DND-41 (cell line): ENCODE results near the gene SLC15A1.

Source experiments
- ATAC-seq: fragments of 200-7000 bp; cut with Tn5 transposase; 3 replicates; pipeline ENCODE4 v1.9.1; 2021; ENCODE audit warnings: low read depth; ENCODE audit not compliant: insufficient read depth
- DNase-seq: peaks from one replicate; pipeline ENCODE4 v3.0.0-alpha.2; 2020
- H2AFZ ChIP-seq: 2 replicates; pipeline ENCODE4 v1.6.0; 2012; ENCODE audit warnings: low read depth, low read length
- H3K27ac ChIP-seq: 2 replicates; pipeline ENCODE4 v1.5.1; 2012; ENCODE audit warnings: low read length, inconsistent platforms
- H3K27me3 ChIP-seq: fragments of 200-600 bp; sonication (generic); 2 replicates; pipeline ENCODE4 v1.6.0; 2012; ENCODE audit warnings: low read length, mild to moderate bottlenecking, inconsistent platforms; ENCODE audit not compliant: insufficient read depth, poor library complexity
- H3K36me3 ChIP-seq: 2 replicates; pipeline ENCODE4 v1.5.1; 2012; ENCODE audit warnings: low read length, inconsistent platforms; ENCODE audit not compliant: insufficient read depth
- H3K4me1 ChIP-seq: 2 replicates; pipeline ENCODE4 v1.5.1; 2012; ENCODE audit warnings: mild to moderate bottlenecking, low read length; ENCODE audit not compliant: insufficient read depth
- H3K4me2 ChIP-seq: 2 replicates; pipeline ENCODE4 v1.6.0; 2012; ENCODE audit warnings: mild to moderate bottlenecking, moderate library complexity, low read length, inconsistent platforms; ENCODE audit not compliant: insufficient read depth
- H3K4me3 ChIP-seq, 2 experiments: fragments of 200-600 bp in 1 of 2; shearing (Covaris generic) in 1 of 2; 2 replicates each; pipeline ENCODE4 v1.5.1; 2012 to 2016; ENCODE audit warnings: inconsistent platforms in 2 of 2, low read length in 2 of 2, mild to moderate bottlenecking in 2 of 2, low read depth in 1 of 2, moderate library complexity in 1 of 2
- H3K79me2 ChIP-seq: 2 replicates; pipeline ENCODE4 v1.6.0; 2012; ENCODE audit warnings: low read length, inconsistent platforms; ENCODE audit not compliant: insufficient read depth
- H3K9ac ChIP-seq: 2 replicates; pipeline ENCODE4 v1.6.0; 2012; ENCODE audit warnings: low read depth, mild to moderate bottlenecking, inconsistent platforms, low read length, moderate library complexity
- H3K9me3 ChIP-seq: 2 replicates; pipeline ENCODE4 v1.5.1; 2012; ENCODE audit warnings: low read length, moderate library complexity, mild to moderate bottlenecking, inconsistent platforms; ENCODE audit not compliant: insufficient read depth, severe bottlenecking
- H4K20me1 ChIP-seq: 2 replicates; pipeline ENCODE4 v1.6.0; 2012; ENCODE audit warnings: low read length; ENCODE audit not compliant: insufficient read depth
- EZH2 ChIP-seq: IDR thresholded peaks from 3 replicates; pipeline ENCODE4 v1.6.1; 2012; ENCODE audit warnings: borderline replicate concordance, low read depth, mild to moderate bottlenecking, moderate library complexity, low read length, inconsistent platforms; ENCODE audit not compliant: severe bottlenecking
- TF ChIP-seq, protein P1 (sequence below): IDR thresholded peaks from 2 replicates; pipeline ENCODE4 v1.5.1; 2012; ENCODE audit warnings: borderline replicate concordance, low read length, moderate library complexity, mild to moderate bottlenecking; ENCODE audit not compliant: poor library complexity, severe bottlenecking; ENCODE audit errors: extremely low read depth

Gene SLC15A1

DNA sequence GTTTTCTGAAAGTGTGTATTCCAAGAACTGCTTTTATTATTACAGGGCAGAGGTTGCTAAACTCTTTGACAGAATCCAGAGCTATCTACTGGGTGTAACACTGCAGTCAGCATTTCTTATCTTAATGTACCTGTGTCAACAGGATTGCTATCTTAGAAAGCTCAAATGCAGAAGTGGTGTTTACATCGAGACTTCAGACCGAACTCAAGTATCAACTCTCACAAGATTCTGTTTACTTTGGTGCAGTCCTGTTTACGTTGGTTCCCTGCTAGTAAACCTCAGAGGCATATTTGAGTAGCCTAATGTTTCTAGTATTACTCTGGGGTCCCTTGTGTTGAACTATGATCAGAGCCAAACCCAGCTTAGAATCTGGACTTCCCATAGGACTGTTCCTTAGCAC is 20.5 kb downstream of the SLC15A1 start:
- ATAC-seq (no peak), DNase-seq (no peak)
- Histone ChIP-seq H4K20me1 (no peaks in the 10 kb centered on the region), H3K9me3 (no peaks in the 10 kb centered on the region), H3K36me3 (no peaks in the 10 kb centered on the region), H3K79me2 (no peaks in the 10 kb centered on the region), H3K27ac (no peak overlapping the region), H3K4me2 (no peak overlapping the region), H3K4me1 (no peaks in the 10 kb centered on the region), H2AFZ (no peak overlapping the region), H3K4me3 (no peak overlapping the region), H3K27me3 (no peaks in the 10 kb centered on the region), H3K9ac (no peak overlapping the region)
- TF ChIP-seq, protein P1, sequence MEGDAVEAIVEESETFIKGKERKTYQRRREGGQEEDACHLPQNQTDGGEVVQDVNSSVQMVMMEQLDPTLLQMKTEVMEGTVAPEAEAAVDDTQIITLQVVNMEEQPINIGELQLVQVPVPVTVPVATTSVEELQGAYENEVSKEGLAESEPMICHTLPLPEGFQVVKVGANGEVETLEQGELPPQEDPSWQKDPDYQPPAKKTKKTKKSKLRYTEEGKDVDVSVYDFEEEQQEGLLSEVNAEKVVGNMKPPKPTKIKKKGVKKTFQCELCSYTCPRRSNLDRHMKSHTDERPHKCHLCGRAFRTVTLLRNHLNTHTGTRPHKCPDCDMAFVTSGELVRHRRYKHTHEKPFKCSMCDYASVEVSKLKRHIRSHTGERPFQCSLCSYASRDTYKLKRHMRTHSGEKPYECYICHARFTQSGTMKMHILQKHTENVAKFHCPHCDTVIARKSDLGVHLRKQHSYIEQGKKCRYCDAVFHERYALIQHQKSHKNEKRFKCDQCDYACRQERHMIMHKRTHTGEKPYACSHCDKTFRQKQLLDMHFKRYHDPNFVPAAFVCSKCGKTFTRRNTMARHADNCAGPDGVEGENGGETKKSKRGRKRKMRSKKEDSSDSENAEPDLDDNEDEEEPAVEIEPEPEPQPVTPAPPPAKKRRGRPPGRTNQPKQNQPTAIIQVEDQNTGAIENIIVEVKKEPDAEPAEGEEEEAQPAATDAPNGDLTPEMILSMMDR: no peak
- TF ChIP-seq EZH2: no peak

DNA sequence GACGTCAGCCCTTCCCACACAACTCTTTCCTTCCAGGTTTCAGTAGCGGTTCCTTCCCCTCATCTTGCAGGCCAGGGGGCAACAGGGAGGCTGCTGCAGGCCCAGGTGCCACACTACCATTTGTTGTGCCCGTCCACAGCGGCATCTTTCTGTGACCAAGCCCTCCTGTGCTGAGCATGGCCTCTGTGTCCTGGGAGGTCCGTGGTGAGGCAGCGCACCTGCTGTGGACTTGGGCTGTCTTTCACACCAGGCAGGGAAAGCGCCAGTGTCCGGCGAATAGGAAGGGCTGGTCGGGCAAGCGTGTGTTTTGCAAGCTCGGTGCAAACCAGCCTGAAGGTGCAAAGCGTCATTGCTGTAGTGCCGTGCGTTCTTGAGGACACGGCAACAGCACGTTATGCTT is 21.4 kb downstream of the SLC15A1 start:
- no peaks in the 10 kb centered on the region for H3K36me3 ChIP-seq

DNA sequence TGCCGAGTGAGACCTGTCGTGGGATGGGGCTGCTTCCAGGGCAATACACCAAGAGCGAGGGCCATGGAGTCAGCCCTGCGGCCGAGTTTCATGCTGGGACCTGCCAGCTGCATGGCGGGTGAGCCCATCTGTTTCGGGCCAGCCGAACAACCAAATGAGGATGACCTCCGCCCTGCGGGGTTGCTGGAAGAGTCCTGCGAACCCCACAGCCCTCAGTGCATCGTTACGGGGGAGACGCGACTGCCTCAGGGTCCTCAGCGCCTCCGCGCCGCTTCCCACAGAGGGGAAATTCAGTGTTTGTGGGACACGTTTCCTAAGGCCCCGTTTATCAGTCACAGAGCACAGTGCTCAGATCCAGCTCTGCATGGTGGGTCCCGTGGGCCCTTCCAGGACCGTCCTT is 22.0 kb downstream of the SLC15A1 start:
- Histone ChIP-seq H3K9me3 (no peaks in the 10 kb centered on the region), H3K4me2 (no peak overlapping the region), H4K20me1 (no peaks in the 10 kb centered on the region), H3K27me3 (no peaks in the 10 kb centered on the region), H3K9ac (no peak overlapping the region), H3K27ac (no peak overlapping the region), H3K79me2 (no peaks in the 10 kb centered on the region), H3K4me1 (no peaks in the 10 kb centered on the region), H3K4me3 (no peak overlapping the region), H2AFZ (no peak overlapping the region), H3K36me3 (no peaks in the 10 kb centered on the region)
- ATAC-seq (no peak), DNase-seq (no peak)
- TF ChIP-seq EZH2: no peak
- TF ChIP-seq, protein P1: no peak

More for the DNA sequence above, 21.4 kb downstream of the SLC15A1 start:
- H3K27ac ChIP-seq: no peak overlapping the region
- no peaks in the 10 kb centered on the region for H3K79me2 ChIP-seq
- no peaks in the 10 kb centered on the region for H3K9me3 ChIP-seq
- no peak overlapping the region for H3K4me2 ChIP-seq
- DNase-seq (no peak), ATAC-seq (no peak)
- H3K27me3 ChIP-seq: no peaks in the 10 kb centered on the region
- H2AFZ ChIP-seq: no peak overlapping the region
- TF ChIP-seq, protein P1: no peak
- TF ChIP-seq EZH2: no peak
- H3K4me3 ChIP-seq: no peak overlapping the region
- no peaks in the 10 kb centered on the region for H4K20me1 ChIP-seq
- H3K4me1 ChIP-seq: no peaks in the 10 kb centered on the region
- H3K9ac ChIP-seq: no peak overlapping the region

DNA sequence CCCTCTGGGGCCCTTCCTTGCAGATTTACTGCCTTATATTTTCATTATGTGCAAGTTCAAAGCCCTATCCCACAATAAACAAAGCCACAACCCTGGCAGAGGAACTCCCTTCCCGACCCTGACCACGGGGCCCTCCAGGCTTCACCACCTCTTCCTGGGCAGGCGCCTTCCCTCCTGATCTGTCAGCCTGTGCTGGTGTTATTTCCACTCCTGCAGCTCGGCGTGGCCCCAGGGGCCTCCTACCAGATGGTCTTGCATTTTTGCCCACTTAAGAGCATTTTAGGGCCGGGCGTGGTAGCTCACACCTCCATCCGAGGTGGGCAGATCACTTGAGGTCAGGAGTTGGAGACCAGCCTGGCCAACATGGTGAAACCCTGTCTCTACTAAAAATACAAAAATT is 22.8 kb downstream of the SLC15A1 start:
- TF ChIP-seq, protein P1: no peak
- TF ChIP-seq EZH2: no peak
- H3K27ac ChIP-seq: no peak overlapping the region
- H3K36me3 ChIP-seq: no peaks in the 10 kb centered on the region
- no peaks in the 10 kb centered on the region for H3K79me2 ChIP-seq
- H4K20me1 ChIP-seq: no peaks in the 10 kb centered on the region
- H3K4me3 ChIP-seq: no peak overlapping the region
- DNase-seq (peak; percentile 23), ATAC-seq (0 out of 3 replicates have a peak, but pooled peaks have one; percentile 42)
- no peak overlapping the region for H3K4me2 ChIP-seq
- H3K27me3 ChIP-seq: no peaks in the 10 kb centered on the region
- no peak overlapping the region for H3K9ac ChIP-seq
- H3K9me3 ChIP-seq: no peaks in the 10 kb centered on the region
- H3K4me1 ChIP-seq: no peaks in the 10 kb centered on the region
- no peak overlapping the region for H2AFZ ChIP-seq
